GM12878 (cell line): Measurements from ENCODE around the gene GAGE10.

ENCODE experiments used
- CBFB ChIP-seq: IDR thresholded peaks from 2 replicates; pipeline ENCODE4 v1.6.1; 2016; ENCODE audit warnings: antibody characterized with exemption, low read depth
- POLR2A ChIP-seq: IDR thresholded peaks from 2 replicates; pipeline ENCODE4 v1.6.1; 2011; ENCODE audit warnings: low read depth, mild to moderate bottlenecking, low read length
- POLR2AphosphoS2 ChIP-seq: IDR thresholded peaks from 2 replicates; pipeline ENCODE4 v1.6.1; 2011; ENCODE audit warnings: low read depth, mild to moderate bottlenecking, low read length, improper control_type of control experiment, moderate library complexity
- RFX5 ChIP-seq: IDR thresholded peaks from 2 replicates; pipeline ENCODE4 v1.6.1; 2011; ENCODE audit warnings: low read depth, low read length, improper control_type of control experiment
- SIN3A ChIP-seq: IDR thresholded peaks from 2 replicates; pipeline ENCODE4 v1.6.1; 2012; ENCODE audit warnings: low read depth, low read length, improper control_type of control experiment
- ZZZ3 ChIP-seq: IDR thresholded peaks from 2 replicates; pipeline ENCODE4 v1.6.1; 2011; ENCODE audit warnings: low read depth; ENCODE audit not compliant: control insufficient read depth, insufficient read length
- TF ChIP-seq, protein P1 (sequence below): fragments of 450-650 bp; IDR thresholded peaks from 2 replicates; pipeline ENCODE4 v1.6.1; 2017; ENCODE audit warnings: borderline replicate concordance
- TF ChIP-seq, protein P2 (sequence below), 3 experiments: IDR thresholded peaks in 2 of 3; conservative IDR thresholded peaks in 1 of 3; 2 replicates each; pipeline ENCODE4 v1.5.1; 2011; ENCODE audit warnings: low read depth in 3 of 3, low read length in 3 of 3, mild to moderate bottlenecking in 3 of 3, control low read depth in 2 of 3, moderate library complexity in 2 of 3, inconsistent platforms in 1 of 3, mixed read lengths in 1 of 3; ENCODE audit not compliant: control insufficient read depth in 2 of 3, insufficient read depth in 1 of 3; ENCODE audit errors: extremely low read depth in 1 of 3
- TF ChIP-seq, protein P3 (sequence below): fragments of 150-350 bp; IDR thresholded peaks from 2 replicates; pipeline ENCODE4 v1.6.1; 2016; ENCODE audit warnings: low read depth, low read length
- TF ChIP-seq, protein P4 (sequence below): IDR thresholded peaks from 2 replicates; pipeline ENCODE4 v1.6.1; 2011; ENCODE audit warnings: borderline replicate concordance, low read depth, mild to moderate bottlenecking, moderate library complexity, low read length; ENCODE audit not compliant: insufficient read depth, poor library complexity, severe bottlenecking

DNA sequence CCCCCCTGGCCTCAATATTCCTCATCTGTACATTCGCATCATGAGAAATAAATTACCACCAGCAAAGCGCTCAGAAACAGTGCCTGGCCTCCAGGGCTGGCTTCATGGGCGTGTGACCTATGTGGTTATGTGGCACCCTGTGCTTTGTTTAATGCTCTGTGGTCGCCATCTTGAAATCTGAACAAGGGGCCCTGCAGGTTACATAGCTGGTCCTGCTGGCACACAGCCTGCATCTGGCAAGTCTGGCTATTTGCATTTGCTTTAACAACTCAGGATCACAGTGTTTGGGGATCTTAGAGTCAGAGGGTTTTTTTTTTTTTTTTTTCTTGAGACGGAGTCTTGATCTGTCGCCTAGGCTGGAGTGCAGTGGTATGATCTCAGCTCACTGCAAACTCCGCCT lies 48.8 kb upstream of the GAGE10 start:
- TF ChIP-seq, protein P1, sequence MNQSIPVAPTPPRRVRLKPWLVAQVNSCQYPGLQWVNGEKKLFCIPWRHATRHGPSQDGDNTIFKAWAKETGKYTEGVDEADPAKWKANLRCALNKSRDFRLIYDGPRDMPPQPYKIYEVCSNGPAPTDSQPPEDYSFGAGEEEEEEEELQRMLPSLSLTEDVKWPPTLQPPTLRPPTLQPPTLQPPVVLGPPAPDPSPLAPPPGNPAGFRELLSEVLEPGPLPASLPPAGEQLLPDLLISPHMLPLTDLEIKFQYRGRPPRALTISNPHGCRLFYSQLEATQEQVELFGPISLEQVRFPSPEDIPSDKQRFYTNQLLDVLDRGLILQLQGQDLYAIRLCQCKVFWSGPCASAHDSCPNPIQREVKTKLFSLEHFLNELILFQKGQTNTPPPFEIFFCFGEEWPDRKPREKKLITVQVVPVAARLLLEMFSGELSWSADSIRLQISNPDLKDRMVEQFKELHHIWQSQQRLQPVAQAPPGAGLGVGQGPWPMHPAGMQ = no peak
- TF ChIP-seq, protein P2, sequence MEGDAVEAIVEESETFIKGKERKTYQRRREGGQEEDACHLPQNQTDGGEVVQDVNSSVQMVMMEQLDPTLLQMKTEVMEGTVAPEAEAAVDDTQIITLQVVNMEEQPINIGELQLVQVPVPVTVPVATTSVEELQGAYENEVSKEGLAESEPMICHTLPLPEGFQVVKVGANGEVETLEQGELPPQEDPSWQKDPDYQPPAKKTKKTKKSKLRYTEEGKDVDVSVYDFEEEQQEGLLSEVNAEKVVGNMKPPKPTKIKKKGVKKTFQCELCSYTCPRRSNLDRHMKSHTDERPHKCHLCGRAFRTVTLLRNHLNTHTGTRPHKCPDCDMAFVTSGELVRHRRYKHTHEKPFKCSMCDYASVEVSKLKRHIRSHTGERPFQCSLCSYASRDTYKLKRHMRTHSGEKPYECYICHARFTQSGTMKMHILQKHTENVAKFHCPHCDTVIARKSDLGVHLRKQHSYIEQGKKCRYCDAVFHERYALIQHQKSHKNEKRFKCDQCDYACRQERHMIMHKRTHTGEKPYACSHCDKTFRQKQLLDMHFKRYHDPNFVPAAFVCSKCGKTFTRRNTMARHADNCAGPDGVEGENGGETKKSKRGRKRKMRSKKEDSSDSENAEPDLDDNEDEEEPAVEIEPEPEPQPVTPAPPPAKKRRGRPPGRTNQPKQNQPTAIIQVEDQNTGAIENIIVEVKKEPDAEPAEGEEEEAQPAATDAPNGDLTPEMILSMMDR (IDR thresholded peaks at IDR 0.05 in 2 of 3, conservative IDR thresholded peaks at IDR 0.05 in 1 of 3; ENCODE audit: control insufficient read depth in 2 of 3, extremely low read depth in 1 of 3, insufficient read depth in 1 of 3, low read depth in 3 of 3, low read length in 3 of 3) = no peak
- TF ChIP-seq ZZZ3 (no peak), POLR2A (no peak), CBFB (no peak), SIN3A (no peak), RFX5 (no peak), POLR2AphosphoS2 (no peak)
- TF ChIP-seq, protein P3, sequence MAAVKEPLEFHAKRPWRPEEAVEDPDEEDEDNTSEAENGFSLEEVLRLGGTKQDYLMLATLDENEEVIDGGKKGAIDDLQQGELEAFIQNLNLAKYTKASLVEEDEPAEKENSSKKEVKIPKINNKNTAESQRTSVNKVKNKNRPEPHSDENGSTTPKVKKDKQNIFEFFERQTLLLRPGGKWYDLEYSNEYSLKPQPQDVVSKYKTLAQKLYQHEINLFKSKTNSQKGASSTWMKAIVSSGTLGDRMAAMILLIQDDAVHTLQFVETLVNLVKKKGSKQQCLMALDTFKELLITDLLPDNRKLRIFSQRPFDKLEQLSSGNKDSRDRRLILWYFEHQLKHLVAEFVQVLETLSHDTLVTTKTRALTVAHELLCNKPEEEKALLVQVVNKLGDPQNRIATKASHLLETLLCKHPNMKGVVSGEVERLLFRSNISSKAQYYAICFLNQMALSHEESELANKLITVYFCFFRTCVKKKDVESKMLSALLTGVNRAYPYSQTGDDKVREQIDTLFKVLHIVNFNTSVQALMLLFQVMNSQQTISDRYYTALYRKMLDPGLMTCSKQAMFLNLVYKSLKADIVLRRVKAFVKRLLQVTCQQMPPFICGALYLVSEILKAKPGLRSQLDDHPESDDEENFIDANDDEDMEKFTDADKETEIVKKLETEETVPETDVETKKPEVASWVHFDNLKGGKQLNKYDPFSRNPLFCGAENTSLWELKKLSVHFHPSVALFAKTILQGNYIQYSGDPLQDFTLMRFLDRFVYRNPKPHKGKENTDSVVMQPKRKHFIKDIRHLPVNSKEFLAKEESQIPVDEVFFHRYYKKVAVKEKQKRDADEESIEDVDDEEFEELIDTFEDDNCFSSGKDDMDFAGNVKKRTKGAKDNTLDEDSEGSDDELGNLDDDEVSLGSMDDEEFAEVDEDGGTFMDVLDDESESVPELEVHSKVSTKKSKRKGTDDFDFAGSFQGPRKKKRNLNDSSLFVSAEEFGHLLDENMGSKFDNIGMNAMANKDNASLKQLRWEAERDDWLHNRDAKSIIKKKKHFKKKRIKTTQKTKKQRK = no peak
- TF ChIP-seq, protein P4, sequence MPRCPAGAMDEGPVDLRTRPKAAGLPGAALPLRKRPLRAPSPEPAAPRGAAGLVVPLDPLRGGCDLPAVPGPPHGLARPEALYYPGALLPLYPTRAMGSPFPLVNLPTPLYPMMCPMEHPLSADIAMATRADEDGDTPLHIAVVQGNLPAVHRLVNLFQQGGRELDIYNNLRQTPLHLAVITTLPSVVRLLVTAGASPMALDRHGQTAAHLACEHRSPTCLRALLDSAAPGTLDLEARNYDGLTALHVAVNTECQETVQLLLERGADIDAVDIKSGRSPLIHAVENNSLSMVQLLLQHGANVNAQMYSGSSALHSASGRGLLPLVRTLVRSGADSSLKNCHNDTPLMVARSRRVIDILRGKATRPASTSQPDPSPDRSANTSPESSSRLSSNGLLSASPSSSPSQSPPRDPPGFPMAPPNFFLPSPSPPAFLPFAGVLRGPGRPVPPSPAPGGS = no peak
